GM10248 (cell line): ENCODE data around the gene UXS1.
"Not testable (repeated sequence)": the region's sequence is repeated elsewhere in the genome, so short reads cannot be mapped to it uniquely, and the experiment has no call there.

Source experiments
- CTCF ChIA-PET: fragments of 300-600 bp; sonication (Branson Sonifier 250); formaldehyde crosslinking; extraction: SDS; loops from one replicate; lab custom pipeline; 2021; ENCODE audit warnings: antibody characterized with exemption; lab: Yijun Ruan, JAX
- POLR2A ChIA-PET: fragments of 350-650 bp; sonication (Branson Sonifier 250); formaldehyde crosslinking; extraction: SDS; loops from one replicate; lab custom pipeline; 2020; ENCODE audit warnings: antibody characterized with exemption; lab: Yijun Ruan, JAX
- DNase-seq: peaks from one replicate; pipeline ENCODE4 v3.0.0; 2012; ENCODE audit errors: extremely low spot score
- CTCF ChIP-seq: IDR thresholded peaks from 2 replicates; pipeline ENCODE4 v1.5.1; 2012; ENCODE audit warnings: mild to moderate bottlenecking, low read depth; ENCODE audit errors: extremely low read depth, missing control alignments, control extremely low read depth

The UXS1 gene

GRCh38 chr2:106208874-106209273, 14.8 kb upstream of the UXS1 start:
- TF ChIP-seq CTCF: no peak
- no peak for DNase-seq
- ChIA-PET POLR2A (no interaction called here), CTCF (interaction anchor here (1.0 to 1.7 kb wide), 4 partner anchors 13 to 104 kb away, joined by 3 to 7 read pairs (median 4); partner anchors contain the start of gene UXS1)

DNA sequence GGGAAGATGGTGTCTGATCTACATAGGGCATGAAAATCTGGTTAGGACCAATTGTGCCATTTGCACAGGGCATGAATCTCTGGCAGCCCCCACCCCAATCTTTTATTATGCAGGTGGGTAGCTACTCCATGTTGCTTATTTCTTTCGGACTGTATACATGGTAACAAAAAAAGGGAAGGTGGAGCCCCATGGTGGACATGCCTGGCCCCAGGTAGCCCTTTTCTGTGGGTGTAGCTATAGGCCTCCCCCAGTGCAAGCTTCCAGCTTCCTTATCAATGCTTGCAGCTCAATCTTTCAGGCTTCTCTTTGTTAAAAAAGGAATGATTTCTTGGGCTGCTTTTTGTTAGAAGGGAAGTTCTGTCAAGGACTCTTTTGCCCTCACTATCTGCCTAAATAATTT, 14.3 kb upstream of the UXS1 start:
- no peak for TF ChIP-seq CTCF
- CTCF ChIA-PET: interaction anchor here (1.0 to 1.7 kb wide), 4 partner anchors 13 to 104 kb away, joined by 3 to 7 read pairs (median 4); partner anchors contain the start of gene UXS1
- no peak for DNase-seq
- POLR2A ChIA-PET: no interaction called here

DNA sequence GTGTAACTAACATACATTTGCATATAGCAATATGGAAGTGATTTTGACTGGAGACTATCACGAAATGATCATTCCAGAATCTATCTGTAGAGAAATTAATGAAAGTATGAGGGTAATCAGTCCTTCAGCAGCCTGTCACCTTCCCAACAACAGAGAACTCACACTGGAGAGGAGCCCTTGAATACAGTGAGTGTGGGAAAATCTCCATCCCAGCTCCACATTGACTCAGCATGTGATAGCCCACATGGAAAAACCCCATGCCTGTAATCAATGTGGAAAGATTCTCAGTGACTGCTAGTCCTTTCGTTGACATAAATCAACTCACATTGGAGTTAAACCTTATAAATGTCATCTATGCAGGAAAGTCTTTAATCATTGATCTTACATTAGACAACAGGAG, 13.1 kb upstream of the UXS1 start:
- ChIA-PET POLR2A (no interaction called here), CTCF (interaction anchor here (1.3 to 1.7 kb wide), 2 partner anchors 9 to 12 kb away, joined by 3 to 7 read pairs; no protein-coding TSS in a partner anchor)
- no peak for DNase-seq
- TF ChIP-seq CTCF: no peak

GRCh38 chr2:106205488-106205887, 11.4 kb upstream of the UXS1 start:
- no peak for TF ChIP-seq CTCF
- no peak for DNase-seq
- CTCF ChIA-PET: no interaction called here
- POLR2A ChIA-PET: no interaction called here

DNA sequence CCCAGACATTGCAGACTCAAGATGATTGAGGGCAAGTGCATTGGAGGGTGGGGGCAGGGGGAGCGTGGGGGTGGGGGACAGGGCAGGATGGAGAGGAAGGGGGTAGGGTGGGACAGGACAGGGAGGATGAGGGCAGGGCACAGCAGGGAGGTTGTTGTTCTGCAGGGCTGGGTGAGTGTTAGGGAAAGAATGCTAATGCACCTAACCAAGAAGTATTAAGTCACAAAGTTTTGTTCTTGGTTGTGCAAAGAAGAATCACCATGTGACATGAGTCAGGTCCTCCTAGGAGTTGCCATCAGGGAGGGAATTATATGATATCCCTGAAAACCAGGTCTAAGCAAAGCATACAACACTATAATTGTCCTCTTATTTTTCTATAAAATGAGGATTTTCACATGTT, 10.4 kb upstream of the UXS1 start:
- CTCF ChIA-PET, POLR2A ChIA-PET, DNase-seq: not testable (repeated sequence)

GRCh38 chr2:106201661-106202060, 7.6 kb upstream of the UXS1 start:
- TF ChIP-seq CTCF: no peak
- ChIA-PET CTCF (no interaction called here), POLR2A (no interaction called here)
- DNase-seq: no peak

DNA sequence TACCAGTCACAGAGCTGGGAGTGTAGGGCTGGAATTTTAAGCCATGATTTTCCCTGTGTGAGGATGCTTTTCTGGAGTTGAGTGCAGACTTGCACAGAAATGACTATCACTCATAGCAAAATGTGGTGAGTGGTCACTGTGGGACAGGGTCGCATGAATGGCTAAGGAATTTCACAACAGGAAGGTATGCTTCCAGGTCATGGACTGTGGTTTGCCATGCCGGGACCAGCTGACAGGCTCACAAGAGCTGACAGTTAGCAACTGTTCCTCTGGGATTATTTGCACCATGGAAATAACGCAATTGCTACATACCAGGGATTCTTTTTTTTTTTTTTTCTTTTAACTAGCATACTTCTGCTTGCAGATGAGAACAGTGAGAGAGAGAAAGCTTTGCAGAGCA, 3.8 kb upstream of the UXS1 start:
- DNase-seq: no peak
- ChIA-PET POLR2A (no interaction called here), CTCF (interaction anchor here (0.8 kb wide), 1 partner anchor 345 kb away, joined by 3 read pairs; no protein-coding TSS in a partner anchor)
- no peak for TF ChIP-seq CTCF
